ENCODE measurements around the gene GATA6.

GATA6 gene

GRCh38 chr18:22169011-22169888, at the start of gene GATA6:
Gene GATA6 (plus strand): TSS chr18:22169589. CDS start chr18:22171145, 1,556 bp downstream.
- no peak for DNase-seq

GRCh38 chr18:22124970-22125369, 44.4 kb upstream of the GATA6 start:
- DNase-seq: no peak

- DNase-seq: no peak
These were observed 40.4 kb upstream of the GATA6 start for GRCh38 chr18:22128954-22129353.

GRCh38 chr18:22129778-22130177, 39.6 kb upstream of the GATA6 start:
- no peak for DNase-seq

DNA sequence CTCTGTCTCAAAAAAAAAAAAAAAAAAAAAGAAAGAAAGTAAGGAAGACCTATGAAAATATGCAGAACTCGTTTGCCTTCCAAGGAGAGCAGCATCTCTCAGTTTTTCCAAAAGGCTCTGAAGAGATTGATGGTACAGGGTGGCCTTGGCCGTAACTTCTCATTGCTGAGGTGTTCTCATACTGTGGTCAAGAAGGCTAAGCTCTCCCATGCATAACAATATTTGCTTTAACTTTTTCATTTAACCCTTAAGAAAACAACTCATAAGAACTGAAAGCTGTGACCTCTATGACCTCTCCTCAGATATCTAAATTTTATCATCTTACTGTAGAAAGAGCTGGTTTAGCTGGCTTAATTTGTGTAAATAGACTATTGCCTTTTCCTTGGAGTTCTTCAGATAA, 37.1 kb upstream of the GATA6 start:
- no peak for DNase-seq

DNA sequence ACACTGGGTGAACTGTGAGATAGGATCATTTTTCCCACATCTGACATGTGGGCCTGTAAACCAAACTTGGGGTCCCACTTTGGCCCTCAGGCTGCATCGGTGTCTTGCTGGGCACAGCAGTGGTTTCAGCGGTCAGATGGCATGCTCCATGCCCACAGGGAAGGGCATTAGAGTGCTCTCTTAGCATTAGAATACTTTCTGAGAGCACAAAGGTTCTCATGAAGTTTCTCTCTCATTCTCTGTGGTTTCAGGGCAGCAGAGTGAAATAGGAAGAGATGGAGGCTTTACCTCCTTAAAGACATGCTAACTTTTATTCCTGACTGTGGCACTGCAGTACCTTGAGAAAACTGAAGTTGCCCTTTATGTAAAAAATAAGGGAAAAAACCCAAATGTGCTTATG, 36.6 kb upstream of the GATA6 start:
- DNase-seq: no peak

DNA sequence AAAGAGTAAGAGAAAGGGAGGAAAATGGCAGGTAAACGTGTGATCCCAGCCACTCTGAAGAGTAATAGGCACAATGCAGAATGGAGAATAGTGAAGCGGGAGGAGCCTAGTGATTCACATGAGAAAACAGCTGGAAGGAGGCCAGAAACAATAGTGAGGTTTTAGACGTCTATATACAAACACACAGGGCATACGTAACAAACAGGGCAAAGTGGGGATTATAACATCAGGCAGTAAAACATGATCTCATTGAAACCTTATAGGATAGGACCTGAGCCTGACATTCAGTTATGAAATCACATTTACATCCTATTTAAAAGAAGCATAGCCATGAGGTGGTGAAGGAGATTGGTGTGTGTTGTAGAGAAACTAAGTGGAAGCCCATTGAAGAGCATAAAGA, 33.0 kb upstream of the GATA6 start:
- no peak for DNase-seq

GRCh38 chr18:22141211-22141610, 28.2 kb upstream of the GATA6 start:
- no peak for DNase-seq

DNA sequence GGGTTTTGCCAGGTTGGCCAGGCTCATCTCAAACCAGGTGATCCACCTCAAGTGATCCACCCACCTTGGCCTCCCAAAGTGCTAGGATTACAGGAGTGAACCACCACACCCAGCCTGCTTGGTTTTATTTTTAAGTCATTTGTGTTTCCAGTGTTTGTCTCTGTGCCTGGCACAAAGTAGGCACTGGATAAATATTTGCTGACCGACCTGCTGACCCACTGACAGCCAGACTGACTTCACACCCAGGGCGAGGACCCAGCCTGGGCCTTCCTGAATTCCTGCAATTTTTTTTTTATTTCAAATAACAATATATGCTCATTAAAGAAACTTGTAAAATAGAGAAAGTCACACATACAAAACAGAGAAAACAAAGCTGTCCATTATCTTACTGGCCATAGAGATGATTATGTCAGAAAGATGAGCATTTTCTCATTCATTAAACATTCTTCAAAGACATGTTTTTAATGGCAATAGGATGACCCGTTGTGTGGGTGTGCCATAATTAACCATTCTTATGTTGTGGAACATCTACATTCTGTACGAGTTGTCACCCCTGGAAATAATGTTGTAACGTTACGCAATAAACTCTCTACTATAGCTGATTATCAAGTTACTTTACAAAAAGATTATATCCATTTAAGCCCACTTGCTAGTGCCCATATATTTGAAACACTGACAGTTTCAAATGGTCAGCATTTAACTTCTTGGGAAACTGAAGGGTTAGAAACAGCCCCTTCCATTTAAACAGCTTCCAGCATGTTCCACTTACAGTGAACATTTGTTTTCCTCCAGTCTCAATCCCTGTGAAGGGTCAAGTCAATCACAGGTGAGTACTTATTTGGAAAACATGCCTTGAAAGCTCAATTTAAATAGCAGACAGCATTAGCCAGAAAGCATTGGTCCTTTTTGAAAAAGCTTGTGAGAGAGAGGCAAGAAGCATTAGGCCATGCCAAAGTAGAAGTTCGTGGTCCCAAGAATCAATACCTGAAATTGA, 25.7 kb upstream of the GATA6 start:
- DNase-seq: no peak

DNA sequence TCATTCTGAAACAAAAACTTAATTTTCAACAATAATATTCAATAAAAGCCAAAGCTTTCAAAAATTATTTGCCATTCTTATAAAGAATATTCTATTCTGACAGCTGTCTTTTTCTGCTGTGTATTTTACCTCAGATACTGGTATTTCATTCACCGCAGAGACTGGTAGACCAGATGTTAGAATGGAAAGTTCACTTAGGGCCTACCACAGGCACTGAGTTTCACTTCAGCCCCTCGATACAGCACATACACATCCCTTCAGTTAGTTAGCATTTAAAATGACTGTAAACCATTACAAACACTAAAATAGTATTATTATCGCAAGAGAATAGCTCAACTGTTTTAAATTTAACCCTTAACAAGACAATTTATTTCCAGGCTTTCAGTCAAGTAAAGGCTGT, 24.2 kb upstream of the GATA6 start:
- DNase-seq: no peak

DNA sequence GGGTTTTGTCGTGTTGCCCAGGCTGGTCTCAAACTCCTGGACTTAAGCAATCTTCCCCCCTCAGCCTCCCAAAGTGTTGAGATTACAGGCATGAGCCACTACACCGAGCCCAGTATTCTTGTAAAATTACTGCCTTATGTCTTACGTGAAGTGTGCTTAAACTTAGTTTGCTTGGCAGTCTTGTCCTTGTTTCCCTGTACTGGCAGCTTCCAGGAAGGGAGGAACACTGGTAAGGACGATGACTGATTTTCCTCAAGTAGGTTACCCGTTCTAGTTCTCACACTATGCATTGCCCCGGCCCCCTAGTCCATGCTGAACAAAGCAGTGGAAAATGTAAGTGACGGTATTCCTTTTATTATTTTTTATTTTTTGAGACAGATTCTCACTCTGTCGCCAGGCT, 19.7 kb upstream of the GATA6 start:
- no peak for DNase-seq

GRCh38 chr18:22152093-22152492, 17.3 kb upstream of the GATA6 start:
- no peak for DNase-seq

GRCh38 chr18:22153428-22153827, 16.0 kb upstream of the GATA6 start:
- no peak for DNase-seq

DNA sequence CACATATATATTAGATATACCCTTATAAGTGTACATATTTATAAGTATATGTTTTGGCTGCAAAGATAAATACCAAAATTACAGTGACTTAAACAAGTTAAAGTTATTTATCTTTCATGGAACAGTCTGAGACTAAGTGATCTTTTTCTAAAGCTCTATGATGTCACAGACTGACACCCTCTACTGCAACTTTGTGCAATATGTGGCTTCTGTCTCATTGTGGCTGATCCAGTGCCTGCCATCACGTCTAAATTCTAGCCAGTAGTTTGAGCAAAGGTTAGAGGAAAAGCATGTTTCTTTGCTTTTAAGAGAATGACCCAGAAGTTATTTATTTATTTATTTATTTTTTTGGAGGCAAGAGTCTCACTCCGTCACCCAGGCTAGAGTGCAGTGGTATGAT, 13.8 kb upstream of the GATA6 start:
- DNase-seq: no peak

GRCh38 chr18:22159014-22159413, 10.4 kb upstream of the GATA6 start:
- DNase-seq: no peak

- DNase-seq: no peak
These were observed 8.3 kb upstream of the GATA6 start for GRCh38 chr18:22161090-22161489.

DNA sequence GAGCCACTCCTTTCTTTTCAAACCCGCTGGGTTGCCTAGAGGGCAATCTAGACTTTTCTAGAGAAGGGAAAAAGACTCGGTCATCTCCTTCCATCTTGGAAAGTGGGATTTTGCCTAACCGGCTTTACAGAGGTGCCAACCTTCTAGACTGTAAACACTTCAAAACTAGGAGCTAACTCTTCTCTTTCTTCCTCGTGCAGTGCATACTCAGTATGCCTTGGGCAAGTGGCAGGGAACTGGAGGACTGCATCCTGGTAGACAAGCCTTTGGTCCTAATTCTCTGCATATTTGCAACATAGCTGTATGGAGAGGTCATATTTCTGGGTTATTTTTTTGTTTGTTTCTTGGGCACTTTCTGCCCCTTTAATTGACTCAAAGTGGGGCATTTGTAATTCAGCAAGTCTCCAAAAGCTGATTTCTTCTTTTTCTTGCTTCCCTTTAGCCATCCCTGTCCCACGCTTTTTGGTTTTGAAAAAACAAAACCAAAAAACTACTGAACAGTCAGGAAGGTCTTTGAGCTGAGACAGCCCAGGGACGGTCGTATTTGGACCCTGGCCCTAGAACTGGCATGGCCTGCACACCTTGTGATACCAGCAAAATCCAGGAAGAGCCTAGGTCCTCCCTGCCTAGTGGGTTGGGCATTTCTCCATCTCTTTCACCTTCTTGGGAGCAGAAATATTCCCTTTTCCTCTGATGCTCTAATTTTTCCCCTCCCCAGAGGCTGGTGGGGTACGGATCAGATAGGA, 5.8 kb upstream of the GATA6 start:
- no peak for DNase-seq

- DNase-seq: no peak
These were observed 4.9 kb upstream of the GATA6 start for GRCh38 chr18:22164337-22165048.

GRCh38 chr18:22165049-22165602, 4.3 kb upstream of the GATA6 start:
- DNase-seq: no peak

- no peak for DNase-seq
These were observed 3.8 kb upstream of the GATA6 start for GRCh38 chr18:22165603-22166068.

GRCh38 chr18:22166069-22166950, 3.1 kb upstream of the GATA6 start:
- DNase-seq: no peak

Measured in DMS79 (cell line).